K562 (cell line): ENCODE results near the gene TULP1. TPM values are rescaled to one million over a fixed set of nuclear protein-coding genes. Genes with fewer than 3 reads are reported as not detected.

Source experiments
- CHD1 ChIP-seq: fragments of 200-600 bp; sonication (generic); IDR thresholded peaks from one replicate; pipeline ENCODE4 v1.6.1; 2012; ENCODE audit warnings: mild to moderate bottlenecking, moderate library complexity, low read length, inconsistent platforms
- DPF2 ChIP-seq: fragments of 450-650 bp; IDR thresholded peaks from 2 replicates; pipeline ENCODE4 v1.6.1; 2016
- E2F4 ChIP-seq: sonication (generic); formaldehyde crosslinking; IDR thresholded peaks from 2 replicates; pipeline ENCODE4 v1.8.0; 2022; ENCODE audit warnings: mild to moderate bottlenecking, low read depth, missing genetic modification reagents
- E4F1 ChIP-seq: fragments of 250-450 bp; sonication (Bioruptor Pico); IDR thresholded peaks from 2 replicates; pipeline ENCODE4 v1.5.0; 2021; ENCODE audit warnings: mild to moderate bottlenecking, borderline replicate concordance
- ESRRA ChIP-seq: fragments of 450-650 bp; IDR thresholded peaks from 2 replicates; pipeline ENCODE4 v1.6.1; 2014; ENCODE audit warnings: low read depth, mild to moderate bottlenecking, moderate library complexity, borderline replicate concordance
- FOXA1 ChIP-seq: fragments of 450-650 bp; IDR thresholded peaks from 2 replicates; pipeline ENCODE4 v1.6.1; 2016; ENCODE audit warnings: mild to moderate bottlenecking, borderline replicate concordance
- GTF2F1 ChIP-seq: IDR thresholded peaks from 2 replicates; pipeline ENCODE4 v1.6.1; 2011; ENCODE audit warnings: low read depth, low read length, improper control_type of control experiment
- KLF10 ChIP-seq: fragments of 250-450 bp; sonication (Bioruptor Pico); IDR thresholded peaks from 2 replicates; pipeline ENCODE4 v1.6.1; 2021; ENCODE audit warnings: matching md5 sums
- NFIC ChIP-seq: fragments of 450-650 bp; IDR thresholded peaks from 2 replicates; pipeline ENCODE4 v1.6.1; 2017; ENCODE audit warnings: mild to moderate bottlenecking, inconsistent platforms
- PRMT5 ChIP-seq: sonication (generic); formaldehyde crosslinking; IDR thresholded peaks from 2 replicates; pipeline ENCODE4 v1.5.0; 2020; ENCODE audit warnings: missing genetic modification reagents
- PTBP1 ChIP-seq: fragments of 200-400 bp; formaldehyde crosslinking; IDR thresholded peaks from 2 replicates; pipeline ENCODE4 v1.6.1; 2017; ENCODE audit warnings: low read depth, low read length
- SREBF2 ChIP-seq: sonication (generic); formaldehyde crosslinking; IDR thresholded peaks from 2 replicates; pipeline ENCODE4 v1.4.0; 2020; ENCODE audit warnings: mild to moderate bottlenecking, missing genetic modification reagents
- ZBTB1 ChIP-seq: sonication (generic); formaldehyde crosslinking; IDR thresholded peaks from 2 replicates; pipeline ENCODE4 v1.8.1; 2023; ENCODE audit warnings: missing genetic modification reagents, low read depth, mild to moderate bottlenecking, borderline replicate concordance
- ZBTB11 ChIP-seq, 3 experiments: fragments of 200-800 bp in 1 of 3; fragments of 250-450 bp in 1 of 3; fragments of 450-650 bp in 1 of 3; sonication (Bioruptor Pico) in 1 of 3; sonication (Bioruptor generic) in 1 of 3; formaldehyde crosslinking in 1 of 3; IDR thresholded peaks; 2 replicates each; pipeline versions ENCODE4 v1.6.1 to v1.8.0; 2016 to 2022; ENCODE audit warnings: mild to moderate bottlenecking in 2 of 3, missing genetic modification characterization in 2 of 3, missing compliant biosample characterization in 1 of 3, moderate library complexity in 1 of 3
- ZBTB9 ChIP-seq: fragments of 450-650 bp; formaldehyde crosslinking; IDR thresholded peaks from 2 replicates; pipeline ENCODE4 v1.4.0; 2020; ENCODE audit warnings: mild to moderate bottlenecking, moderate library complexity
- ZEB2 ChIP-seq: fragments of 450-650 bp; IDR thresholded peaks from 2 replicates; pipeline ENCODE4 v1.6.1; 2016
- ZNF184 ChIP-seq: sonication (generic); formaldehyde crosslinking; IDR thresholded peaks from 2 replicates; pipeline ENCODE4 v1.5.0; 2020; ENCODE audit warnings: missing genetic modification reagents
- ZNF23 ChIP-seq: fragments of 250-450 bp; sonication (Bioruptor Pico); IDR thresholded peaks from 2 replicates; pipeline ENCODE4 v1.4.0; 2020; ENCODE audit warnings: mild to moderate bottlenecking
- ZNF408 ChIP-seq: fragments of 250-450 bp; sonication (Bioruptor Pico); IDR thresholded peaks from 2 replicates; pipeline ENCODE4 v1.4.0; 2020; ENCODE audit warnings: low read depth, mild to moderate bottlenecking, moderate library complexity
- ZNF79 ChIP-seq: fragments of 250-450 bp; sonication (Bioruptor Pico); IDR thresholded peaks from 2 replicates; pipeline ENCODE4 v1.4.0; 2020; ENCODE audit warnings: low read depth, mild to moderate bottlenecking, moderate library complexity
- polyA plus RNA-seq, 8 experiments: library from polyadenylated mRNA; depleted of rRNA in 4 of 8; stranded (reverse) in 5 of 8; unstranded in 3 of 8; fragments of >200 nt; fragmentation: Nextera tagmentation in 2 of 8; fragmentation: Illumina TruSeq in 1 of 8; extraction: Ambion mirVana in 2 of 8; extraction: Trizol in 1 of 8; gene quantifications; 2 replicates each; pipeline versions ENCODE4 v1.2.1 to v1.2.3, GENCODE V29; 2011 to 2014; ENCODE audit warnings: inconsistent platforms in 1 of 8, missing spikeins in 1 of 8
- total RNA-seq, 7 experiments: library from RNA; depleted of rRNA in 6 of 7; stranded (reverse); fragments of >200 nt in 6 of 7; fragmentation: Illumina TruSeq in 2 of 7; extraction: Trizol in 2 of 7; gene quantifications; 2 replicates each; pipeline versions ENCODE4 v1.2.1 to v1.2.3, GENCODE V29; 2011 to 2021; ENCODE audit warnings: low replicate concordance in 1 of 7

The TULP1 gene
- total and polyA plus RNA-seq, 9 of the 15 experiments (the other 6 are each of a cell fraction or from before 2014, with no cell fraction given): 0.06 to 0.17 (median 0.09) TPM; not detected in 6

GRCh38 chr6:35452183-35453090 lies 60.3 kb downstream of the TULP1 start, which contains the start of gene FANCE (continued):
- no peak for TF ChIP-seq CHD1
- TF ChIP-seq E4F1: no peak
- TF ChIP-seq PTBP1: no peak
- TF ChIP-seq KLF10 (CRISPR knock-in tag): no peak
- TF ChIP-seq PRMT5 (CRISPR knock-in tag): no peak; the same call in 1 of the 2 replicates
- TF ChIP-seq SREBF2 (CRISPR knock-in tag): no peak
- TF ChIP-seq ZBTB11 (CRISPR knock-in tag; IDR thresholded peaks at IDR 0.05): peak in 1 of 3 experiments; percentile 47; a peak in 1 of 6 replicates
- TF ChIP-seq ZNF184 (CRISPR knock-in tag): no peak
- TF ChIP-seq DPF2: no peak
- TF ChIP-seq ZBTB9 (CRISPR knock-in tag): peak; percentile 39
- no peak for TF ChIP-seq ZNF408 (CRISPR knock-in tag)
- no peak for TF ChIP-seq ZNF23
- TF ChIP-seq E2F4: peak; percentile 88; the same call in 1 of the 2 replicates
- no peak for TF ChIP-seq ZNF79
- peak; percentile 91 for TF ChIP-seq NFIC
- TF ChIP-seq FOXA1: no peak
- 0 out of 2 replicates have a peak, but pooled peaks have one; percentile 8 for TF ChIP-seq ESRRA
- TF ChIP-seq GTF2F1: no peak
- TF ChIP-seq ZBTB1: no peak; the same call in 1 of the 2 replicates
- no peak for TF ChIP-seq ZEB2
